GM21717 (cell line): ENCODE data around the gene GCLC.
A peak's percentile ranks its signal among the peaks of the same experiment; 100 is the strongest.
"Not testable (repeated sequence)": the region's sequence is repeated elsewhere in the genome, so short reads cannot be mapped to it uniquely, and the experiment has no call there.

Experiments
- ATAC-seq: cut with Tn5 transposase; IDR thresholded peaks from one replicate; pipeline ENCODE4 v1.9.1; 2021; ENCODE audit warnings: mild to moderate bottlenecking, moderate library complexity; ENCODE audit not compliant: unreplicated experiment

The GCLC gene

GRCh38 chr6:53564401-53565065, 19.6 kb upstream of the GCLC start:
- ATAC-seq, result no peak

- ATAC-seq, result no peak
Measured at GRCh38 chr6:53556986-53557715, 12.2 kb upstream of the GCLC start.

- not testable (repeated sequence) for ATAC-seq
Measured at GRCh38 chr6:53553600-53553999, 8.7 kb upstream of the GCLC start.

- ATAC-seq, result not testable (repeated sequence)
Measured at GRCh38 chr6:53551681-53552080, 6.8 kb upstream of the GCLC start.

DNA sequence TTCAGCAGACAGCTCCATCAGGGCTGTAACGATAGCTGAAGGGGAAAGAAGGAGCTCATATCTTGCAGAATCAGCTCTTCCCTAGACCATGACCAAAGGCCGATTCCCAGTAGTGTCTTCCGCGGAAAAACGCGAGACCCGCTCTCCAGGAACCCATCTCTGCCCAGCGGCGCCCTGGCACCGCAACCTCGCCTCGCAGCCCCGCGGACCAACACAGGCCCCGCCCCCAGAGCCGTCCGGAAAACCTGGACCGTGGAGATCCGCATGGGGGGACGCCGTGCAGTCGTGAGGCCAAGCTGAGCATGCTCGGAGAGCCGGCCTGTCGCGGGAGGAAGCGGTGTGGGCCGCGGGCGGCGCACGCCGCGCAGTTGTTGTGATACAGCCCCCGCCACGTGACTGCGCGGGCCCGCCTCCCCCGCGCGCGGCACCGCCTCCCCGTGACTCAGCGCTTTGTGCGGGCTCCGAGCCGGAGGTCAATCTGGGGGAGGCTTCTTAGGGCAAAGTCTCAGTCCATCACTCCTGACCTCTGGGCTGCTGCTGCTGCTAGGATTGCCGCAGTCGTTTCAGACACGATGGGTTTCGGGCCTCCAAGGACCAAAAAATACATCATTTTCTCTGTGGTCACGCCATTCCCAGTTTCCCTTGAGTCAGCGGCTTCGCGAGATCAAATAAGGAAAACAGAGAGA, 3.1 kb upstream of the GCLC start:
- peak; percentile 79 for ATAC-seq

DNA sequence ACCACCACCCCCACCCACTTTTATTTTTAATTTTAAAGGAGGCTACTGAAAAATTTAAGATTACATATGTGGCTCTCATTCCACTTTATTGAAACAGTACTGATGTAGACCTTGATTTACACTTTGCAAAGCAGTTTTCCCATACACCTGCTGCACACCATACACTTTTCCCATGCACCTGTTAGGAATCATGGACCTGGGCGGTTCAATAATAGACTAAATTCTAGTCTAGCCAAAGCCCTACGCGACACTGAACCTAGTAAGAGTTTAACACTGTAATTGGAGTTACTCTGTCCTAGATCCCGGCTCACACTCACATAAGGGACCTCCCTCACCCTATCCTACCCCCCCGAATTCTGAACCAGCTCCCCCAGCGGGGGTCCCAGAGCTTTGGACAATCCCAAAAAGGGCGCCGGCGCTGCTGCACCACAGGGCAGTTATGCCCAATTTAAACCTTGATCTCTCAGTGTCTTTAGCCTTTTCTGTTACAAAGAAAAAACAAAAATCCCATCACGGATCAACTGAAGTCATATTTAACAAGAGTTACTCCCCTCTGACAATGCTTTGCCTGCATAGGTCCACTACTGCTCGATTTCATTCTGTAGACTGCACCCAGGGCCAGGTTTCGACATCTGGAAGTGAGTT, 2.4 kb upstream of the GCLC start:
- ATAC-seq, result peak; percentile 13

GRCh38 chr6:53546281-53546680, 1.4 kb upstream of the GCLC start:
- ATAC-seq, result no peak

GRCh38 chr6:53544217-53544469, 758 bp downstream of the GCLC start:
- no peak for ATAC-seq

DNA sequence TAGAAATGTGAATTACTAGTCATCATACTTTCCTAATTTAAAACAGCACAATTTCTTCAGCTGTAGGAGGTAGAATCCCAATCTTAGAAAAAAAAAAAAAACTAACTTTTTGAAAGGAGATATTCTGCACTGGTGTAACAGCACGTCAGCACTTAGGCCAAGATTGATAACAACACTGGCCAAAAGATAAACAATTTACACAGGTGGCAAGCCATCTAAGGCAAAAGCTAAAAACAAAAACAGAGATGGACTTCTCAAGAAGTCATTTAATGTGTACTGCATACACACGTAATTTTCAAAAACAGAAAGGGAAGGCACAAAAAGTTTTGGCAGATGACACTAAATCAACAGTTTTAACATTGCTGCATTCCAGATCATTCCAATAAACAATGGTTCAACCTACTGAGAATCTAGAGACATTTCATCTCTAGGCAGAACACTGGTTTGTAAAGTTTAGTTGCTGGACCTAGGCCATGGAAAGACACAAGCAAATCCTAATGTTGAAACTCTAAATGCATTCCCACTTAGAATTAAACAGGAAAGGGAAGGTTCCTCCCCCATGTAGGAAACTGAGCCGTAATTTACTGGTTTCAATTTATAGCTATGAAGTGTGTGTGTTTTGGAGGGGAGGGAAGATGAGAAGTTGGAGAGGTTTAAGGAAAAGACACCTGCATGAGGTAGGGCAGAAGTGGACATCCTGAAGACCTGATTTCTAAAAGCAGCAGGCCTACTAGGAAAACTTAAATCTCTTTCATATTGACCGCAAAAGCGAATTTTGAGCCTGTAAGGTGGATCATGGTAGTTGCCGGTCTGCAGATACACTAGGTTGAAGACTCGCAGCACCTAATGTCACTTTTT, 1.3 kb downstream of the GCLC start:
- ATAC-seq, result no peak

DNA sequence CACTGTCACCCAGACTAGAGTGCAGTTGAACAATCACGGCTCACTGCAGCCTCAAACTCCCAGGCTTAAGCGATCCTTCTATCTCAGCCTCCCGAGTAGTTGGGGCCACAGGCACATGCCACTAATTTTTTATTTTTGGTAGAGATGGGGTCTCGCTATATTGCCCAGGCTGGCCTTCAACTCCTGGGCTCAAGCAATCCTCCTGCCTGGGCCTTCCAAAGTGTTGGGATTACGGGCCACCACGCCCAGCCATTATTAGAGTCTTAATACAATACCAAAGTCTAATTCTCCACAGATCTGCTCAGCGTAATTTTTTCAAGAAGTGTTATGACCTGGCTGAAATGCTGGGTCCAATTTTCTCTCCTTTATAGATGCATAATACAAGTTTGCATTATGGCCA, 3.0 kb downstream of the GCLC start:
- no peak for ATAC-seq

- ATAC-seq, result no peak
Measured at GRCh38 chr6:53540129-53540692, 4.7 kb downstream of the GCLC start.

DNA sequence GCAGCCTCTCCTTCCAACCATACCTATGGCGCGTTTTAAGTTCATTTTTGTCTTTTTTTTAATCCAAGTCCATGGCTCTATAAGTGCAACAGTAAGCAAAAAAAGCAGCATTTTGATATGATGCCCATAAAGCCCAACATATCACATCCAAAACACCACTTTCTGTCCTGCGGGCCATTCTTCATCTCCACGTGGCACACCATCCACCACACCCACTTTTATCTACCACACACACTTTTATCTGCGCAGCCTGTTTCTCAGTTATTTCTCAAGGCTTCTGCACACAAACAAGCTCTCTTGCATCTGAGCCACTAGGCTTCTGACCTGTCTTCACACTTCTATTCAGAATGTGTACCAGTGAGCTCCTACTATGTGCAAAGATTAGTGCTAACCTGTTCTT, 5.3 kb downstream of the GCLC start:
- ATAC-seq, result no peak

DNA sequence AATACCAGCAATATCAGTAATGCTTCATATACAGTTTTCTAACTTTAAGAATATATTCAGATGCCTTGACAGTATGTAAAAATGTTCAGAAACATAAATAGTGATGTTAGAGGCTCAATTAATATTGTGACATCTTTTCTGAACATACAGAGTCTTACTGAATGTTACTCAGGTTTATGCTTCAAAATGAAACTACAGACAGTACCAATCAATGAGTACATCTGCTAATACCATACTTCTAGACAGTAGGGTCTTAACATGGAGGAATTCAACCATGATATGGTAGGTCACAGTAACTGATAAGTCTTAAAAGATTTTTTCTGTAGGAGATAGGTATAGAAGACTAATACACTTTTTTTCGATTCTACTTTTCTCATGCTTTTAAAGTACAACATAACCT, 8.3 kb downstream of the GCLC start:
- no peak for ATAC-seq

- ATAC-seq, result no peak
Measured at GRCh38 chr6:53532942-53533341, 12.0 kb downstream of the GCLC start.

DNA sequence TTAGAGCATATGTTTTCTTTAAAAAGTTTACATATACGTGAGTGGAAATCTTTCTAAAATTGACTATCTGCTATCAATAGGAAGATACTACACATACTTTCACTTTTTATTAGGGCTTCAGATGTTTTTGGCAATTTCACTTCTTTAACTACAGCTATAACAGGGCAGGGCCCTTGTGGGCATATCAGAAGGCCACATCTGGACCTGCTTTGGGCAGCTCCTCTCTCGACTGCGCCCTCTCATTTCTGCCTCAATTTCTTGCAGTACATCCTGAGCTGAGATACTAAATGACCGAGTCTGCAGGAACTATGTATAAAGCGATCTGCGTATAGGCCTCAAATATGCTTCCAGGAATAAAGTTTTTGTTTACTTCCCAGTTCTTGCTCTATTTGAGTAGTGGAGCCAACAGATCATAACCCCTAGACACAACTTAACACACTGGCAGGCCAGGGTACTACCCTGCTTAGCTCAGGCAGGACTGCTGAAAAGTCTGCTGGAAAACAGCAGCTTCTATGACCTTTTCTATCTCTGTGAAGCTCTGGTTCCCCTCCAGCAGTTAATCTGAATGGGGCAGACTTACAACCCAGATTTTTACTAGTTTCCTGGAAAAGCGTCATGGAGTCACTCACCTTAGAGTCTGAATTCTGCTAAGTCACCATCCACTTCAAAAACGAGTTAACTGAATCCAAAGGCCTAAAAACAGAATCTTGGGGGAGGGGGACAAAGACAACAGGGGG, 12.7 kb downstream of the GCLC start:
- no peak for ATAC-seq

DNA sequence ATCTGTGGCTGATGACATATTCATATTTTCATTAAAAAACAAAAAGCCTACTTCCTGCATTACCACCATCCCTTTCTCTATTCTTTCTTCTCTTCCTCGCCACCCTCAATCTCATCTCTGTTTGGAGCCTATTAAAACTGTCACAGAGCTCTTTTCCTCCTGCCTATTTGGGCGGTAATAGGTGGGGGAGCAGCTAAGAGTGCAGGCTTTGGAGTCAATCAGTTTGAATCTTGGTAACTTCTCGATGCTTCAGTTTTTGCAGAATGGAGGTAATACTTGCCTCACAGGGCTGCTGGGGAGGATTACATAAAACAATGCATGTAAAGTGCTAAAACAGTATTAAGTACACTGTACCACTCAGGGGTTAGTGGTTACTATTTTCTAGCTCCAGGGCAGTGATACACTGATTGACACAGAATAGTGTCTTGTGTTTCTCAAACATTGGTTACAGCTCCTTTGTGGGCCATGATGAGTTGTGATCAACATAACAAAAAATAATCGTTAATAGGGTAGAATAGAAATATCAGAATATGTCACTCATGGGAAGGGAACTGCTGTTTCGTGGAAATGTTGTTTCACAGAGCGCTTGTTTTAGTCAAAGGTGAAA, 14.0 kb downstream of the GCLC start:
- no peak for ATAC-seq

GRCh38 chr6:53530346-53530745, 14.6 kb downstream of the GCLC start:
- no peak for ATAC-seq

DNA sequence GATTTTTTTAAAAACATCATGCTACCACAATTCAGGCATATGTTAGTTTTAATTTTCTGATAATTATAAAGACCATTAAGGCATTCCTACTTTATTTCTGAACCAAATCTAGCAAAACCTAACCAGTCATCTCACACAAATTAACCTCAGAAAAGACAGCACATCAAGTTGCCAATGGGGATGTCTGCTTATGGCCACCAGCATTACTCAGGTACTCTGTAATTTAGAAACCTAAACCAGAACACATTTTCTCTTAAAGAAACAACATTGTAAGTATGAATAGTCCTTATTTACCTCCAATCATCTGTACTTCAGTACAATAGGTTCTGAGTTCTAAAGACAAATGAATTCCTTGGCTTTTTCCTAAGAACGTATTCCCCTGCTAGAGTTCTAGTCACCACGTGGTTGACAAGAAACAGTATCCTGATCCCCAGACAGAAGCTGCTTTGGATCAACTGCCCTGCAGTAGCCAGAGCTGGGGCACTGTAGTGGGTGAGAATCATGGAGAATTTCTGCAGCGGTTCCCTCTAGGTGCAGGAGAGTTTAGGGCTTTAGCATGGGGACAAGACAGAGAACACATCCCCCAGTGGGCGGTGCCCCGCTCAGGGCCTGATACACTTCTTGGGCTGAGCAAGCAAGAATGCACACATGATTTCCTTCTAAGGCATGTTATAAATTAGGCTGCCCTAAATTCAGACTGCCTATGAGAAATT, 15.4 kb downstream of the GCLC start:
- ATAC-seq, result no peak

DNA sequence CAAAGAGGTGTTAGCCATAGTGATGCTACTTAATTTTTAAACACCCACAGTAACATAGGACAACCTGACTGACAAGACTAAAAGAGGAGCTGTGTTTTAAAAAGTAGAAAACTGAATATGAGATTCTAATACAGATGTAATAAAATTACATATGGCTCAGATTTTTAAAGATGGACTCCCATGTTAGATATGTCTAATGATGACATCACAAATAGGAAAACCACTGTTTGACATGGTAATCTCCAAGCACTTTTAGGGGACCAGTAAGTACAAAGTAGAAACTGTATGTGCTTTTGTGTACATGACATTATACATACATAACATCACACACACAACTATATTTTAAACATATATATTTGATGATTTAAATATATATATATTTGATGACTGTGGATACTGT, 16.8 kb downstream of the GCLC start:
- ATAC-seq, result no peak
